H1 (cell line): Measurements from ENCODE around the gene ICAM5. TPM values are rescaled to one million over a fixed set of nuclear protein-coding genes. Genes with fewer than 3 reads are reported as not detected.

Experiments
- CTCF ChIA-PET: fragments of 300-600 bp; sonication (Branson Sonifier 250); formaldehyde crosslinking; loops from one replicate; lab custom pipeline; 2021; ENCODE audit not compliant: partially characterized antibody; lab: Charles Lee
- POLR2A ChIA-PET: fragments of 300-600 bp; sonication (Branson Sonifier 250); formaldehyde crosslinking; loops from one replicate; lab custom pipeline; 2021; ENCODE audit warnings: inconsistent platforms; ENCODE audit not compliant: partially characterized antibody; lab: Charles Lee
- DNase-seq, 2 experiments: peaks; one replicate each; pipeline versions ENCODE4 v3.0.0 to v3.0.0-alpha.2; 2010 to 2022; ENCODE audit warnings: low spot score in 2 of 2, low read depth in 1 of 2, mixed read lengths in 1 of 2
- FAIRE-seq: peaks from 2 replicates; lab custom pipeline; 2011; peaks lifted over from hg19 to GRCh38; lab: Jason Lieb, UNC
- H2AFZ ChIP-seq: 2 replicates; pipeline ENCODE4 v1.8.1; 2012; ENCODE audit warnings: low read length, inconsistent platforms
- H2AK5ac ChIP-seq: 2 replicates; pipeline ENCODE4 v1.6.1; 2013; ENCODE audit warnings: low read depth, low read length
- H2BK120ac ChIP-seq: replicated peaks from 2 replicates; pipeline ENCODE3; 2013; ENCODE audit warnings: low read depth, low read length, inconsistent platforms
- H2BK12ac ChIP-seq: 2 replicates; pipeline ENCODE4 v1.6.1; 2013; ENCODE audit warnings: low read depth, low read length
- H2BK15ac ChIP-seq: 2 replicates; pipeline ENCODE4 v1.6.1; 2013; ENCODE audit warnings: low read length
- H2BK20ac ChIP-seq: 2 replicates; pipeline ENCODE4 v1.6.1; 2013; ENCODE audit warnings: low read length
- H2BK5ac ChIP-seq: 2 replicates; pipeline ENCODE4 v1.6.1; 2013; ENCODE audit warnings: low read depth, low read length
- H3K14ac ChIP-seq: 2 replicates; pipeline ENCODE4 v1.6.1; 2013; ENCODE audit warnings: inconsistent platforms; ENCODE audit not compliant: insufficient read length
- H3K18ac ChIP-seq: 2 replicates; pipeline ENCODE4 v1.6.1; 2013; ENCODE audit warnings: low read length; ENCODE audit errors: extremely low read depth
- H3K23ac ChIP-seq: 2 replicates; pipeline ENCODE4 v1.6.1; 2013; ENCODE audit warnings: inconsistent platforms; ENCODE audit not compliant: insufficient read length
- H3K23me2 ChIP-seq: 2 replicates; pipeline ENCODE4 v1.6.1; 2013; ENCODE audit warnings: low read depth, low read length
- H3K27ac ChIP-seq: 2 replicates; pipeline ENCODE4 v1.6.1; 2011; ENCODE audit warnings: low read depth, low read length, inconsistent platforms
- H3K27me3 ChIP-seq, 4 experiments: replicated peaks in 1 of 4; 1 replicate in 1 of 4; 2 replicates in 3 of 4; pipeline versions ENCODE4 v1.6.1 to v1.8.1; 2011 to 2013; ENCODE audit warnings: low read length in 3 of 4, mild to moderate bottlenecking in 3 of 4, inconsistent platforms in 2 of 4, mixed read lengths in 2 of 4, moderate library complexity in 1 of 4; ENCODE audit not compliant: control insufficient read depth in 3 of 4, insufficient read depth in 3 of 4; ENCODE audit errors: extremely low read depth in 1 of 4
- H3K36me3 ChIP-seq, 4 experiments: 2 replicates each; pipeline versions ENCODE4 v1.6.1 to v1.8.1; 2011 to 2013; ENCODE audit warnings: mild to moderate bottlenecking in 4 of 4, low read length in 3 of 4, moderate library complexity in 2 of 4, control low read depth in 1 of 4, inconsistent platforms in 1 of 4; ENCODE audit not compliant: insufficient read depth in 4 of 4, control insufficient read depth in 2 of 4
- H3K4ac ChIP-seq: replicated peaks from 2 replicates; pipeline ENCODE3; 2013; ENCODE audit warnings: low read length, low read depth, mixed read lengths, inconsistent platforms; ENCODE audit not compliant: insufficient read length
- H3K4me1 ChIP-seq, 4 experiments: replicated peaks in 1 of 4; 1 replicate in 1 of 4; 2 replicates in 3 of 4; pipeline versions ENCODE4 v1.6.1 to v1.8.1; 2011 to 2013; ENCODE audit warnings: low read length in 3 of 4, inconsistent platforms in 2 of 4, mixed read lengths in 1 of 4; ENCODE audit not compliant: insufficient read depth in 4 of 4, control insufficient read depth in 3 of 4
- H3K4me2 ChIP-seq, 2 experiments: 2 replicates each; pipeline versions ENCODE4 v1.6.1 to v1.8.1; 2011 to 2013; ENCODE audit warnings: low read depth in 2 of 2, low read length in 2 of 2, control low read depth in 1 of 2, inconsistent platforms in 1 of 2, mild to moderate bottlenecking in 1 of 2; ENCODE audit not compliant: insufficient read depth in 1 of 2
- H3K4me3 ChIP-seq, 4 experiments: fragments of 200-600, 300-600 bp in 1 of 4; sonication (generic), shearing (Covaris generic), sonication (Bioruptor Twin) in 1 of 4; 2 replicates each; pipeline versions ENCODE4 v1.5.1 to v1.8.1; 2011 to 2016; ENCODE audit warnings: low read length in 4 of 4, low read depth in 3 of 4, control low read depth in 2 of 4, inconsistent platforms in 2 of 4, mild to moderate bottlenecking in 2 of 4, mixed read lengths in 1 of 4, moderate library complexity in 1 of 4; ENCODE audit not compliant: insufficient read depth in 2 of 4; ENCODE audit errors: extremely low read depth in 1 of 4
- H3K56ac ChIP-seq: replicated peaks from 2 replicates; pipeline ENCODE3; 2013; ENCODE audit warnings: low read depth, mild to moderate bottlenecking, mixed read lengths, low read length, inconsistent platforms; ENCODE audit not compliant: insufficient read length
- H3K79me1 ChIP-seq: 2 replicates; pipeline ENCODE4 v1.6.1; 2013; ENCODE audit warnings: low read depth, low read length, control low read depth
- H3K79me2 ChIP-seq, 2 experiments: 2 replicates each; pipeline versions ENCODE4 v1.6.1 to v1.8.1; 2012 to 2013; ENCODE audit warnings: low read length in 2 of 2, mild to moderate bottlenecking in 2 of 2, inconsistent platforms in 1 of 2; ENCODE audit not compliant: insufficient read depth in 2 of 2, control insufficient read depth in 1 of 2
- H3K9ac ChIP-seq, 4 experiments: replicated peaks in 1 of 4; 1 replicate in 1 of 4; 2 replicates in 3 of 4; pipeline versions ENCODE4 v1.6.1 to v1.8.1; 2011 to 2013; ENCODE audit warnings: low read depth in 3 of 4, low read length in 3 of 4, control low read depth in 2 of 4, mild to moderate bottlenecking in 2 of 4, moderate library complexity in 2 of 4, inconsistent platforms in 1 of 4; ENCODE audit errors: extremely low read depth in 1 of 4
- H3K9me3 ChIP-seq, 2 experiments: 2 replicates each; pipeline versions ENCODE4 v1.6.1 to v1.8.1; 2012 to 2013; ENCODE audit warnings: mild to moderate bottlenecking in 2 of 2, moderate library complexity in 2 of 2, control low read depth in 1 of 2, inconsistent platforms in 1 of 2, low read depth in 1 of 2, low read length in 1 of 2, mixed read lengths in 1 of 2; ENCODE audit not compliant: insufficient read depth in 2 of 2
- H4K20me1 ChIP-seq, 2 experiments: replicated peaks in 1 of 2; 2 replicates each; pipeline versions ENCODE3 to v1.8.1; 2011 to 2013; ENCODE audit warnings: inconsistent platforms in 2 of 2, low read length in 2 of 2, mild to moderate bottlenecking in 1 of 2; ENCODE audit not compliant: insufficient read depth in 2 of 2, control insufficient read depth in 1 of 2
- H4K5ac ChIP-seq: 2 replicates; pipeline ENCODE4 v1.6.1; 2013; ENCODE audit warnings: low read length, low read depth, mixed read lengths, inconsistent platforms; ENCODE audit not compliant: insufficient read length
- H4K8ac ChIP-seq: 2 replicates; pipeline ENCODE4 v1.8.0; 2013; ENCODE audit warnings: mild to moderate bottlenecking, moderate library complexity, low read length, inconsistent platforms; ENCODE audit not compliant: insufficient read depth; ENCODE audit errors: extremely low read depth
- H4K91ac ChIP-seq: replicated peaks from 2 replicates; pipeline ENCODE3; 2013; ENCODE audit warnings: low read length, mixed read lengths, inconsistent platforms; ENCODE audit not compliant: insufficient read length
- ATF3 ChIP-seq: IDR thresholded peaks from 2 replicates; pipeline ENCODE4 v1.6.1; 2011; ENCODE audit warnings: low read depth, mild to moderate bottlenecking, low read length; ENCODE audit not compliant: insufficient read depth
- BACH1 ChIP-seq: IDR thresholded peaks from 2 replicates; pipeline ENCODE4 v1.6.1; 2012; ENCODE audit warnings: low read length, improper control_type of control experiment
- HDAC2 ChIP-seq, 2 experiments: fragments of 300-600 bp in 1 of 2; sonication (generic) in 1 of 2; IDR thresholded peaks; 2 replicates each; pipeline ENCODE4 v1.6.1; 2011 to 2012; ENCODE audit warnings: low read depth in 2 of 2, low read length in 2 of 2, mild to moderate bottlenecking in 2 of 2, moderate library complexity in 2 of 2, borderline replicate concordance in 1 of 2, inconsistent platforms in 1 of 2
- MAX ChIP-seq: IDR thresholded peaks from 2 replicates; pipeline ENCODE4 v1.6.1; 2012; ENCODE audit warnings: inconsistent platforms
- RBBP5 ChIP-seq: IDR thresholded peaks from 2 replicates; pipeline ENCODE4 v1.7.1; 2012; ENCODE audit warnings: low read depth, mild to moderate bottlenecking, inconsistent platforms, low read length, moderate library complexity, borderline replicate concordance
- WGBS, 2 experiments: shearing (Covaris generic) in 1 of 2; methylation state at CpG; one replicate each; pipeline versions ENCODE4 v1.1.6 to v1.1.7; 2013 to 2015; ENCODE audit warnings: low lambda C conversion rate in 2 of 2, mixed read lengths in 2 of 2, inconsistent platforms in 1 of 2, low coverage in 1 of 2, missing lambda C conversion rate in 1 of 2; ENCODE audit not compliant: insufficient replicate concordance in 2 of 2, insufficient coverage in 1 of 2, insufficient read length in 1 of 2; ENCODE audit errors: extremely low coverage in 1 of 2, missing lambda C conversion rate in 1 of 2; 5-methylcytosine and 5-hydroxymethylcytosine counted together
- polyA plus RNA-seq, 7 experiments: library from polyadenylated mRNA; depleted of rRNA in 3 of 7; stranded (reverse) in 5 of 7; unstranded in 2 of 7; fragments of >200 nt in 5 of 7; fragments of 200-250 nt in 2 of 7; gene quantifications; 1 replicate in 5 of 7; 2 replicates in 1 of 7; 4 replicates in 1 of 7; pipeline versions ENCODE4 v1.2.1 to v1.2.3, GENCODE V29; 2011 to 2013; ENCODE audit warnings: missing spikeins in 2 of 7, mixed read lengths in 2 of 7
- total RNA-seq: library from RNA; stranded (reverse); fragmentation: NEBNext Ultra II Directional; extraction: Animal tissue kit (Norgen Biotek cat#: 25700); gene quantifications from 2 replicates; pipeline ENCODE4 v1.2.1, GENCODE V29; 2021

ICAM5 gene
- total and polyA plus RNA-seq, 2 of the 8 experiments (the other 6 are each of a cell fraction or from before 2014, with no cell fraction given), result 3.9 to 4.8 TPM

- H2BK120ac ChIP-seq, result no peak overlapping the region
- H3K9ac ChIP-seq, result no peak overlapping the region
- peaks cover 0 to 5% (median 2%) of the 10 kb centered on the region in 4 experiments; a peak in 1 of 7 replicates for H3K4me1 ChIP-seq
- no peak overlapping the region for H2BK15ac ChIP-seq
- no peaks in the 10 kb centered on the region for H3K23me2 ChIP-seq
- H2BK20ac ChIP-seq, result no peak overlapping the region
- no peak overlapping the region for H3K4me3 ChIP-seq
- no peak overlapping the region for H3K56ac ChIP-seq
- H4K91ac ChIP-seq, result no peak overlapping the region
- H3K36me3 ChIP-seq, result no peaks in the 10 kb centered on the region
- no peak overlapping the region for H2BK5ac ChIP-seq
- H3K9me3 ChIP-seq, result no peaks in the 10 kb centered on the region
- CTCF ChIA-PET, result interaction anchor here (0.9 to 11.6 kb wide), 7 partner anchors 9 to 112 kb away, joined by 3 to 94 read pairs (median 3); partner anchors contain the start of gene ICAM1
- H3K14ac ChIP-seq, result no peak overlapping the region
- POLR2A ChIA-PET, result interaction anchor here (1.2 to 2.0 kb wide), 3 partner anchors 8 to 14 kb away, joined by 3 to 6 read pairs (median 4); partner anchors contain the start of genes ICAM1 and ICAM5
- no peak for TF ChIP-seq MAX
- no peak for TF ChIP-seq ATF3
- no peak for TF ChIP-seq HDAC2 (IDR thresholded peaks at IDR 0.05; ENCODE audit: borderline replicate concordance in 1 of 2, low read depth in 2 of 2, low read length in 2 of 2)
- TF ChIP-seq RBBP5, result no peak
- no peak for TF ChIP-seq BACH1
- FAIRE-seq, result no peak
- no peak for DNase-seq
- H4K20me1 ChIP-seq, result no peaks in the 10 kb centered on the region
- H3K27ac ChIP-seq, result no peak overlapping the region
- H2BK12ac ChIP-seq, result no peak overlapping the region
- 88% methylated on average over 1 of the region's 1 CpG; no CpG with 5 or more reads in 1 of the 2 experiments for WGBS, 2 experiments
- H4K5ac ChIP-seq, result no peak overlapping the region
- H2AFZ ChIP-seq, result no peak overlapping the region
- no peaks in the 10 kb centered on the region for H3K27me3 ChIP-seq
- no peak overlapping the region for H4K8ac ChIP-seq
- H2AK5ac ChIP-seq, result no peak overlapping the region
- no peaks in the 10 kb centered on the region; the same call in 1 of the 2 replicates for H3K79me1 ChIP-seq
- H3K79me2 ChIP-seq, result no peaks in the 10 kb centered on the region
- no peak overlapping the region for H3K4me2 ChIP-seq
- no peak overlapping the region for H3K18ac ChIP-seq
- no peak overlapping the region for H3K23ac ChIP-seq
- H3K4ac ChIP-seq, result no peak overlapping the region
These were observed 10.8 kb upstream of the ICAM5 start for GRCh38 chr19:10278935-10279334.
